ENCODE data around the gene NAP1L4.

Gene NAP1L4

DNA sequence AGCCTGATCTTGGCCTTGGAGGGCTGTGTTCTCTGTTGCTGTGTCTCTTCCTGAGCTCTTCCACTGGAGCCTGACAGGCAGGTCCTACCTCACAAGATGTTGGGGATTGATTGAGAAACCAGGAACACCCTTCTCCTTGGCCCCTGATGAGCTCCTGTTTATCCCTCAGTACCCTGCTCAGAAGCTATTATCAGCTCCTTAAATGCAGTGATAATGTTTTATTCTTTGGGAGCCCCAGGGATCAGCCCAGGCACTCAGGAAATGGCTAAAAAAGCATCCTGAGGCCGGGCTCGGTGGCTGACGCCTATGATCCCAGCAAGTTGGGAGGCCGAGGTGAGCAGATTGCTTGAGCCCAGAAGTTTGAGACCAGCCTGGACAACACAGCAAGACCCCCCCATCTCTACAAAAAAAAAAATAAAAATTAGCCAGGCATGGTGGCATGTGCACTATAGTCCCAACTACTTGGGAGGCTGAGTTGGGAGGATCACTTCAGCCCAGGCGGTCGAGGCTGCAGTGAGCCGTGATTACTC lies 58.0 kb downstream of the NAP1L4 start:
- DNase-seq: no peak

- no peak for DNase-seq
Observed at GRCh38 chr11:2933375-2934020, 58.6 kb downstream of the NAP1L4 start.

DNA sequence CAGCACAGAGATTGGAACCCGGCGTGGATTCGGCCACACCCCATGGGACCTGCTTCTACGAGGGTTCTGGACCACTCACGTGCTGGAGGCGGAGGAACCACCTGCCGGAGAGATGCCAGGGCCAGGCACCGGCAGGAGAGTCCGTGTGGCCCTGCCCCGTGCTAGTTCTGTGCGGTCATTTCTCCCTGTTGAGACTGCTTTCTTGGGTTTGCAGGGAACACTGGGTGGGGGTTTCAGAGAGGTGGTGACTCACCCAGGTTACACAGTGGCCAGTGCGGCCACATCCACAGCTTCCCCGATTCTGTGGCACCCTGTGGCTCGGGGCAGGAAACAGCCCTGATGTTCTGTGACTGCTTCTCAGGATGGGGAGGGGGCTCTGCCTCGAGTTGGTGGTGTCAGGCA lies 59.3 kb downstream of the NAP1L4 start:
- DNase-seq: no peak

- no peak for DNase-seq
Observed at GRCh38 chr11:2931771-2932738, 60.1 kb downstream of the NAP1L4 start.

DNA sequence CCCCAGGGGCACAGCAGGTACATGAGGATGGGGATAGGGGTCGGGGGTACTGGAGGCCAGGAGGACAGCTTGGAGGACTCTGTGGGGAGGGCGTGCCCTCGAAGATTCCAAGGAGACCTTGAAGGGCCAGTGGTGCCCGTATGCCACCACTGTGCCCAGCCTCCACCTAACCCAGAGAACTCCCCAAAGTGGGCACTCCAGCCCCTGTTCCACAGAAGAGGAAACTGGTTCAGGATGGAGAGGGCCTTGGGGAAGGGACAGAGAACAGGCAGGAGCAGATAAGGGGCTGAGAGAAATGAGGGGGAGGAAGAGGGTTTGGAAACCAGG lies 60.7 kb downstream of the NAP1L4 start:
- DNase-seq: no peak

- no peak for DNase-seq
Observed at GRCh38 chr11:2930704-2931419, 61.3 kb downstream of the NAP1L4 start.

- no peak for DNase-seq
Observed at GRCh38 chr11:2929950-2930703, 62.0 kb downstream of the NAP1L4 start.

- DNase-seq: no peak
Observed at GRCh38 chr11:2929531-2929949, 62.6 kb downstream of the NAP1L4 start.

- no peak for DNase-seq
Observed at GRCh38 chr11:2928605-2929530, 63.3 kb downstream of the NAP1L4 start, which contains the start of gene PHLDA2. Gene PHLDA2, minus strand, starts transcription at chr11:2929420. Its CDS starts 56 bp downstream, at chr11:2929364.

GRCh38 chr11:2927851-2928604 lies 64.1 kb downstream of the NAP1L4 start:
- no peak for DNase-seq

DNA sequence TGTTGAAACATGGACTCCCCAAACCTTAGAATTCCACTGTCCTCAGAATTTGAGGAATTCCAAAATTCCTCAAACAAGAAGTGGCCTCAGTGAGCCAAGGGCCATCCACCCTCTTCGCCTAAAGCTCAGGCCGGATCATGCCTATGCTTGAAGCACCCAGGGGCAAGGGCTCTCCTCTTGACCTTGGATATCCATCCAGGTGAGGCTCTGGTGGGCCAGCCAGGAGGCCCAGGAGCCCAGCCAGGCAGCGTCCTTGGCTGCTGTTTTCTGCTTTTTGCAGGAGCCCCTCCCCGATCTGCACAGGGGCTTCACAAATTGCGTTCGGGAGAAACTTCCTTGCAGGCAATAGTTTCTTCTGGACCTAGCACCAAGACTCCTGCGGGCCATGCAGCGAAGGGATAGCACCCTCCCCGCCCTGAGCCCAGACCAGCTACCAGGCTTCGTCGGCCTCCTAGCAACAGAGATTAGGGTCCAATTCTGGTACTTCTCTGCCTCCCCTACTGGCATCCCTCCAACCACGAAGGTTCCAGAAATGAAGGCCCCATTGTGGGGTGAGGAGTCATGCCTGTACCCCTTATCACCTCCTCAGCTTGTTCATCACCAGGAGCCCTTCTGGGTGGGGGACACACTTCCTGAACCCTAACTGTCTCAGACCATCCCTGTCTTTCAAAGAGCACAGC lies 64.9 kb downstream of the NAP1L4 start:
- no peak for DNase-seq

DNA sequence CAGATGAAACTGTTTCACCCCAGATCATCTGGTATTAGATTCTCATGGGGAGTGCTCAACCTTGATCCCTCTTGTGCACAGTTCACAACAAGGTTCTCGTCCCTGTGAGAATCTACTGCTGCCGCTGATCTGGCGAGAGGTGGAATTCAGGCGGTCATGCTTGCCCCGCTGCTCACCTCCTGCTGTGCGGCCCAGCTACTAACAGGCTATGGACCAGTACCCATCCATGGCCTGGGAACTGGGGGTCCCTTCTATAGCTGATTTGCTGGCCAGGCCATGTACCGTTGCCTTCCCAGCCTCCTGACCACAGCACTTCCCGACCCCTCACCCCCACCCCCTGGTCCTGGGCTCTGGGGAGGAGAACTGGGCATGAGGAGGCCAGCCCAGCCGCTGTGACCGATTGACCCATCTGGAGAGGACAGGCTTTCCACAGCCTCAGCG lies 65.5 kb downstream of the NAP1L4 start:
- no peak for DNase-seq

DNA sequence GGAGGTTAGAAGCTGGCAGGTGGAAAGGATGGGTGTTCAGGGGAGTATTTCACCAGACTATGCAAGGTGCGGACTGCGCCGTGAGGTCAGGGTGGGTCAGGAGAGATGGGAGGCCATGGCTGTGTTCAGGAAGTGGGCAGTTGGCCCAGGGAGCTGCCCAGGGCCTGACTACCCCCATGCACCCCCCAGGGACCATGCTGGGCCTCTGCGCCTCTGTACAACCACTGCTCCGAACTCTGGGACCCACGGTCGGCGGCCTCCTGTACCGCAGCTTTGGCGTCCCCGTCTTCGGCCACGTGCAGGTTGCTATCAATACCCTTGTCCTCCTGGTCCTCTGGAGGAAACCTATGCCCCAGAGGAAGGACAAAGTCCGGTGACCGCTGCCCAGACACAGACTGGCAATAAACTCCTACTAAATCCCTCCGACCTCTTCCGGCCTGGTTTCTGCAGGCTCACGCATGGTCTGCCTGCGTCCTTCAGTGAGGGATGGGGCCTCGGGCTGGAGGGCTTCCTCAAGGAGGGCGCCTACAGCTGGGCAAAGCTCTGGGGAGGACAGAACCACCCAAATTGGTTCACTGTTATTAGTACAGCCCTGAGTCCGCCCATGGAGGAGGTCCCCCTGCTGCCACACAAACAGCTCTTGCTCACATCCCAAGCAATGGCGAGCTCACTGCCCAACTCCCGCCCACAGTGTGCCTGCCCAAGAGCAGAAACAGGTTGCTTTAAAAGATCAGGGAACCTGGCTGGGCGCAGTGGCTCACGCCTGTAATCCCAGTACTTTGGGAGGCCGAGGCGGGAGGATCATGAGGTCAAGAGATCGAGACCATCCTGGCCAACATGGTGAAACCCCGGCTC lies 67.1 kb downstream of the NAP1L4 start:
- no peak for DNase-seq

DNA sequence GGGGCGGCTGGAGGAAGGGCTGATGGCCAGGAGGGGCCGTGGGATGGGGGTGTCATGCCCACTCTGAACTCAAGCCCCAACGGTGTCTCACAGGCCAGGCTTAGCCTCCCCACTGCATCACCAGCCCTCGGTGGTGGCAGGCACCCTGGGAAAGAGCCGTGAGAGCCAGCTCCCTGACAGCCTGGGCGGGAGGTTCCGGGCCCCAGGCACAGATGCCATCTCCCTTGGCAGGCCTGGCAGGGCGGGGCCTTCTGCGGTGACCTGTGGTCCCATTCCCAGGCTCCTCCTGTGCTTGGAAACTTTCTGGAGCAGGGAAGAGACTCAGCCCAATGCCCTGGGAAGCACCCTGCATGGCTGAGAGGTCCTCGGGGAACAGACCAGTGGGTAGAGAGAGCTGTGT lies 67.7 kb downstream of the NAP1L4 start:
- no peak for DNase-seq

DNA sequence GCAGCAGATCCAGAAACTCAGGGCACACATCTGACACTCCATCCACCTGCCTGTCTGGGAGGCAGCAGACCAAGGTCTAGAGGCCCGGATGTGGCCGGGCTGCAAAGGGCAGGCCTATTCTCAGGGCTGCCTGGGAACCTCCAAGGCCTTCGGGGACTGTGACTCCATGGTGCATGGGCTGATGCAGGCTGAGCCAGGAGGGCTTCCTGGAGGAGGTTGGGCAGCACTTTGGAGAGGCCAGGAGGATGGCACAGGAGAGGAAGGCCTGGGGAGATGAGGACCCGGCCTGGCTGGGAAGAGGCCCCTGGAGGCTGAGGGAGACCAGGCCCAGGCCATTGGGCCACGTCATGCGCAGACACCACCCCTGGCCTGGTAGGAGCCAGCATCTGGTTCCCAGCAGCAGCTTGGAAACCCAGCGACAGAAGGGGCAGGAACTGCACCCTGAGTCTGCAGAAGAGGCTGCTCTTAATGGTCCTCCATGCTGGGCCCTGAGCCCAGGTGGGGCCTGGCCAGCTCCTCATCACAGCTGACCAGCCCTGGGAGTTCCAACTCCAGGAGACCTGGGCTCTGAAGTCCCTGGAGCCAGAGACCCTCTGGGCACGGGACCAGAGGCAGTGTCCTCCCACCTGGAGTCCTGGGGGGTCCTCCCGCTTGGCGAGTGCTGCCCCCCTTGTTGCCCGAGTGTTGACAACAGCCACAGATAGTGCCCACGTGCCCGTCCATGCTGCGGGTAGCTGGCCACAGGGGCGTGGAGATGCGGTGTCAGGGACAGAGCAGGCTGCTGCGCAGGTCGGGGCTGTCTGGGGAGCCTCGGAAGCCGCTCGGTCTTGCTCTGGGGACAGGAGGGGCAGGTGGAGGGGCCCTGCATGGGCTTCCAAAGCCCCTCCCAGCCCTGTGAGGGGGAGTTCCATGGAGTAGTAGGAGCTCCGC lies 68.4 kb downstream of the NAP1L4 start:
- no peak for DNase-seq

DNA sequence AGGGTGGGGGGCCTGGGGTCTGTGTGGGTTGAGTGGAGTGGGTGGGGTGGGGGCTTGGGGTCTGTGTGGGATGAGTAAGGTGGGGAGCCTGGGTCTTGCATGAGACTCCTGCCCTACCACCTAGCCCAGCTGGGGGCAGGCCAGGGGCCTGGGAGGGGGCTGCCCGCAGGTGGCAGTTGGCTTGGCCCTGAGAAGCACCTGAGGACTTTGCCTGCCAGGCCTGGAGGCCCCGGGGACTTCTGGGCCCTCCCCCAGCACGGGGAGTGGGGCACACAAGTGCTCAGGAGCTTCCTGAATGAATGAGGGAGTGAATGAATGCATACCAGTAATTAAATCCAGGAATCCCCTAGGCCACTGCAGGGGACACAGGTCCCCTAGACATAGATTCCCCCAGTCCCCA lies 69.5 kb downstream of the NAP1L4 start:
- DNase-seq: no peak

GRCh38 chr11:2921742-2922493 lies 70.2 kb downstream of the NAP1L4 start:
- no peak for DNase-seq
